Parathyroid adenoma (tissue), 2 donors: ENCODE results near the gene DSN1.

ENCODE experiments used
- H2AFZ ChIP-seq: fragments of 300-600 bp; sonication (generic); one replicate; pipeline ENCODE4 v1.7.0; 2017; ENCODE audit warnings: antibody characterized with exemption, mild to moderate bottlenecking
- H3K27ac ChIP-seq: fragments of 300-600 bp; sonication (generic); one replicate; pipeline ENCODE4 v1.7.0; 2017
- H3K27me3 ChIP-seq: fragments of 300-600 bp; sonication (generic); one replicate; pipeline ENCODE4 v1.7.0; 2017; ENCODE audit warnings: low read length; ENCODE audit not compliant: control insufficient read depth, insufficient read depth
- H3K36me3 ChIP-seq: fragments of 300-600 bp; sonication (generic); one replicate; pipeline ENCODE4 v1.7.0; 2017; ENCODE audit warnings: low read length; ENCODE audit not compliant: control insufficient read depth, insufficient read depth
- H3K4me1 ChIP-seq: fragments of 300-600 bp; sonication (generic); one replicate; pipeline ENCODE4 v1.7.0; 2017; ENCODE audit warnings: control low read depth
- H3K4me2 ChIP-seq: fragments of 300-600 bp; sonication (generic); one replicate; pipeline ENCODE4 v1.7.0; 2017; ENCODE audit warnings: low read length
- H3K4me3 ChIP-seq: fragments of 300-600 bp; sonication (generic); one replicate; pipeline ENCODE4 v1.7.0; 2017; ENCODE audit warnings: low read depth, low read length
- H3K79me2 ChIP-seq: fragments of 300-600 bp; sonication (generic); one replicate; pipeline ENCODE4 v1.7.0; 2017; ENCODE audit warnings: control low read depth
- H3K9ac ChIP-seq: fragments of 300-600 bp; sonication (generic); one replicate; pipeline ENCODE4 v1.7.0; 2017; ENCODE audit warnings: mild to moderate bottlenecking
- H3K9me3 ChIP-seq: fragments of 300-600 bp; sonication (generic); one replicate; pipeline ENCODE4 v1.7.0; 2017; ENCODE audit warnings: low read length; ENCODE audit not compliant: control insufficient read depth
- CTCF ChIP-seq: fragments of 300-600 bp; sonication (generic); IDR thresholded peaks from one replicate; pipeline ENCODE4 v1.7.0; 2017; ENCODE audit warnings: antibody characterized with exemption, mild to moderate bottlenecking
- donor health status: primary hyperparathyroidism.

The DSN1 gene

GRCh38 chr20:36737183-36737499 lies 36.4 kb downstream of the DSN1 start:
- Histone ChIP-seq H3K27me3 (no peaks in the 10 kb centered on the region), H3K27ac (no peak overlapping the region), H3K4me3 (no peak overlapping the region), H3K4me1 (no peaks in the 10 kb centered on the region), H3K79me2 (peaks cover 14% of the 10 kb centered on the region), H3K9ac (no peak overlapping the region), H3K9me3 (no peaks in the 10 kb centered on the region), H3K36me3 (no peaks in the 10 kb centered on the region), H2AFZ (no peak overlapping the region), H3K4me2 (no peak overlapping the region)
- no peak for TF ChIP-seq CTCF

GRCh38 chr20:36736451-36737182 lies 36.9 kb downstream of the DSN1 start:
- no peak for TF ChIP-seq CTCF
- H3K27me3 ChIP-seq, result no peaks in the 10 kb centered on the region
- no peaks in the 10 kb centered on the region for H3K36me3 ChIP-seq
- H3K9ac ChIP-seq, result no peak overlapping the region
- no peak overlapping the region for H2AFZ ChIP-seq
- no peaks in the 10 kb centered on the region for H3K4me1 ChIP-seq
- no peak overlapping the region for H3K4me3 ChIP-seq
- peaks cover 14% of the 10 kb centered on the region for H3K79me2 ChIP-seq
- H3K27ac ChIP-seq, result no peak overlapping the region
- H3K4me2 ChIP-seq, result no peak overlapping the region
- no peaks in the 10 kb centered on the region for H3K9me3 ChIP-seq

GRCh38 chr20:36732456-36732855 lies 41.1 kb downstream of the DSN1 start:
- Histone ChIP-seq H3K79me2 (peaks cover 14% of the 10 kb centered on the region), H3K4me2 (no peak overlapping the region), H3K4me3 (no peak overlapping the region), H3K36me3 (no peaks in the 10 kb centered on the region), H3K4me1 (no peaks in the 10 kb centered on the region), H3K9me3 (no peaks in the 10 kb centered on the region), H3K27me3 (no peaks in the 10 kb centered on the region), H3K27ac (no peak overlapping the region), H3K9ac (no peak overlapping the region), H2AFZ (no peak overlapping the region)
- TF ChIP-seq CTCF, result no peak

GRCh38 chr20:36728986-36729385 lies 44.6 kb downstream of the DSN1 start:
- no peak for TF ChIP-seq CTCF
- no peak overlapping the region for H3K9ac ChIP-seq
- H2AFZ ChIP-seq, result no peak overlapping the region
- H3K79me2 ChIP-seq, result peaks cover 19% of the 10 kb centered on the region
- H3K27ac ChIP-seq, result no peak overlapping the region
- no peaks in the 10 kb centered on the region for H3K27me3 ChIP-seq
- H3K4me2 ChIP-seq, result no peak overlapping the region
- no peaks in the 10 kb centered on the region for H3K4me1 ChIP-seq
- no peaks in the 10 kb centered on the region for H3K9me3 ChIP-seq
- H3K4me3 ChIP-seq, result no peak overlapping the region
- H3K36me3 ChIP-seq, result no peaks in the 10 kb centered on the region

GRCh38 chr20:36726168-36726567 lies 47.4 kb downstream of the DSN1 start:
- no peak overlapping the region for H3K9ac ChIP-seq

More at GRCh38 chr20:36726168-36726567, 47.4 kb downstream of the DSN1 start:
- H3K4me1 ChIP-seq, result no peaks in the 10 kb centered on the region
- H3K79me2 ChIP-seq, result peaks cover 20% of the 10 kb centered on the region
- no peaks in the 10 kb centered on the region for H3K27me3 ChIP-seq
- H2AFZ ChIP-seq, result no peak overlapping the region
- no peak overlapping the region for H3K4me3 ChIP-seq
- no peak overlapping the region for H3K4me2 ChIP-seq
- no peaks in the 10 kb centered on the region for H3K9me3 ChIP-seq
- no peaks in the 10 kb centered on the region for H3K36me3 ChIP-seq
- H3K27ac ChIP-seq, result no peak overlapping the region
- TF ChIP-seq CTCF, result no peak
